SW 1271 (cell line): Measurements from ENCODE around the gene CRTC3.
"Not testable (repeated sequence)": the region's sequence is repeated elsewhere in the genome, so short reads cannot be mapped to it uniquely, and the experiment has no call there.

Source experiments
- DNase-seq, 2 experiments: peaks; one replicate each; lab custom pipeline; 2025; lab: John Stamatoyannopoulos, UW

Gene CRTC3

DNA sequence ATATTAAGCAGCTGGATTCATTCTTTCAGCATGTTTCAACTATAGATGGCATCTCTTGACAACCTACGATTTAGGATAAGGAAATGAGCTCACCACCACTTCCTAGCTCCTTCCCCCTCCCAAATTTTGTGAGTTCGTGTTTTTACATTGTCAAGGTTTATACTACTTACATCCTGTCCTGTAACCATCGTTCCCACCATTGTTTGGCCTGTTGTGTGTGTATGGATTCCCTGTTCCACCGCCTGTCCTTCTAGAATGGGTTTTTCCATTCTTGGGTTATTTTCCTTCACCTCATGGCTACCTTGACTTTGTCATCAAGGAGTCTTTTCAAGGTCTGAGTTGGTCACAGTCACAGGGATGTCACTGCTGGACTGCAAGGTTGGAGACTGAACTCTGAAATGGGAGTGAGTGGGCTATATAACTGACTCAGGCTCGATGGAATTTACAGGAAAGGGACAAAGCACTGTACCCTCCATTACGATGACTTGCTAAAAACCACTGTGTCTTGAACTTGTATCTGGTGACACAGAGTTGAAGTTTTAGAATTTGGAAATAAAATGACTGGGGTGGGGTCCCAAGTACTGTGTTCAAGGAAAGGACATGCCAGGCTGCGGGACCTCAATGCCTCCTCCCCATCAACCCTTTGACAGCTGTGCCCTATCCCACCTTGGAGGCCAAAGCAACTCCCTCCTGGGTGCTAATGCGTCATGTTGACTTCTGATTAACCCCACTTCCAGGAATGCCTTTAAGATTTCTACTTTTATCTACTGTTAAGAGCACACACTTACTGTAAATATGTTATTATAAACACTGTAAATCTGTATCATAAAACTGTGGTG is 120.6 kb downstream of the CRTC3 start:
- no peak for DNase-seq

DNA sequence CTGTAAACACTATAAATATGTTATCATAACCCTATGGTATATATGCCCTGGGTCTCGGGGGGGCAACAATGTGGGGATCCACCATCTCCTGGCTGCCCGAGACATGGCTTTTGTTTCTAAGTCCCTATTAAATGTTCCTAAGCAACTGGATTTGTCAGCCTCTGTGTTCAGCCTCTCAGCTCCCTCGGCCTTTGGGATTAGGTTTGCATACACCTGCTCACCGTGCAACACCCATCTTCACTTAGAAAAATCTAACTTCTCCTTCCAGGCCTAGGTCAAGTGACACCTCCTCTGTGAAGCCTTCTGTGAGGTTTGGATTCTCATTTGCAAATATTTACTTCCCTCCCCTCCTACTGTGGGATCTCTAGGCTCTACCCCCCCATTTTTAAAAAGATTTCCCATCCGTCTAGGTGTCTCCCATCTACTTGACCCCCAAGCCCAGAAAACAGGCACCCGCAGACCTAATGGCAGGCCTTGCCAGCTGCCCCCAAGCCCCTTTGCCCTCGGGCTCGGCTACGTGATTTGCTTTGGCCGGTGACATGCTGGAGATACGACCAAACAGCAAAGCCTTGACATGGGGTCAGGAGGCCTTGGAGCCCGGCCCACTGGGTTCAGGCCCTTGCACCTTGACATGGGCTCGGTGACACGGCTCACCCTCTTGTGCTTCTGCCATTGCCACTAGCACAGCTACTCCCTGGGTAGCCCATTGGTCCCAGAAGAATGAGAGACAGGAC is 121.4 kb downstream of the CRTC3 start:
- no peak for DNase-seq

DNA sequence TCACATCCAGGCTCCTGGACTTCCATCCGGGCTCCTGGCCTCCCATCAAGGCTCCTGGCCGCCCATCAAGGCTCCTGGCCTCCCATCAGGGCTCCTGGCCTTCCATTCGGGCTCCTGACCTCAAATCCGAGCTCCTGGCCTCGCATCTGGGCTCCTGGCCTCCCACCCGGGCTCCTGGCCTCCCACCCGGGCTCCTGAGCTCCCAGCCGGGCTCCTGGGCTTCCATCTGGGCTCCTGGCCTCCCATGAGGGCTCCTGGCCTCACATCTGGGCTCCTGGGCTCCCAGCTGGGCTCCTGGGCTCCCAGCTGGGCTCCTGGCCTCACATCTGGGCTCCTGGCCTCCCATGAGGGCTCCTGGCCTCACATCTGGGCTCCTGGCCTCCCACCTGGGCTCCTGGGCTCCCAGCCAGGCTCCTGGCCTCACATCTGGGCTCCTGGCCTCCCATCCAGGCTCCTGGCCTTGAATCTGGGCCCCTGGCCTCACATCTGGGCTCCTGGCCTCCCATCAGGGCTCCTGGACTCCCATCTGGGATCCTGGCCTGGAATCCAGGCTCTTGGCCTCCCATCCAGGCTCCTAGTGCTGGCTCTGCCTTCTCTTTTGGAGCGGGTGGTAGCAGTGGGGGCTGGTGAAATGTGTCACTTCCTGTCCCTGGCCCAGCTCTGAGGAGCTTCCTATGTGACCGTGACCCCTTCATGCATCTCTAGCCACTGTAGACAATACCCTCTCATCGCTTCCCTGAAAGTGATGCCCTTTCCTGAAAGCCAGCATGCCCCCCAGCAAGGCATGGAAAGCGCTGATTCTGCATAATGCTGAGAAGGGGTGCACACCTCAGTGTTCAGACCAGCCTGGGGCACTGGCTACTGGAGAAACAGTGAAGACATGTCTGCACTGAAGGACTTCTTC is 124.8 kb downstream of the CRTC3 start:
- no peak for DNase-seq

DNA sequence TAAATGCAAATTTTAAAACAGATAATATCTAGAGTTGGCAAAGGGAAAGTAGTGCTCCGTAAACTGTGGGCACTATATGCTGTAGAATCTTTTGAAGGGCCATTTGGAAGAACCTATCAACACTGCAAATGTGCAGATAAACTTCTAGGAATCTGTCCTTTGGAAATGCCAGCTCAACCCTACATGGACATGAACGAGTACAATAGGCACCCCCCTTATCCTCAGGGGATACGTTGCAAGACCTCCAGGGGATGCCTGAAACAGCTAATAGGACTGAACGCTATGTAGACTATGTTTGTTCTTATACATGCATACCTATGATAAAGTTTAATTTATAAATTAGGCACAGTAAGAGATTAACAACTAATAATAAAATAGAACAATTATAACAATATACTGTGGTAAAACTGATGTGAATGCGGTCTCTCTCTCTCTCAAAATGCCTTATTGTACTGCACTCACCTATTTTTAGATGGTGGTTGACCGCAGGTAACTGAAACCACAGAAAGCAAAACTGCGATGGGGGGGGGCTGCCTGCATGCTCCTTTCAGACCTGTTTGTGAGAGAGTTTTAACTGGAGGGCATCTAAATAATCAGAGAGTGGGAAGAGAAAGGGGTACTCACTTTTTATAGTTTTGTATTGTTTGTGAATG is 127.9 kb downstream of the CRTC3 start:
- not testable (repeated sequence) for DNase-seq

DNA sequence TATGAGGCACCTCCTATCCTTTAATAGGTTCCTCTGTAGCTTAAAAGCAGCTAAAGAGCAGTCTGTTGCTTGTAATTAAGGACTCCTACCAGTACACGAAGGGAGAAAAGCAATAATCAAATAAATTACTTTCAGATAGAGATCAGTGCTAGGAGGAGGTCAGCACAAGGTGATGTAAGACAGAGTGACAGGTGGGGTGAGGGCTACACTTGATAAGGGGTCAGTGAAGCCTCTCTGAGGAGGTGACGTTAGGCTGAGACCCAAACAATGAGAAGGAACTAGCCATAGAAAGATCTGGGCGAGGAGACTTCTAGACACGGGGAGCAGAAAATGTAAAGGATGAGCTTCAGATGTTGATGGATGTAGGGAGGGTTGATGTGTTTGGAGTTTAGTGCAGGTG is 129.8 kb downstream of the CRTC3 start:
- no peak for DNase-seq

DNA sequence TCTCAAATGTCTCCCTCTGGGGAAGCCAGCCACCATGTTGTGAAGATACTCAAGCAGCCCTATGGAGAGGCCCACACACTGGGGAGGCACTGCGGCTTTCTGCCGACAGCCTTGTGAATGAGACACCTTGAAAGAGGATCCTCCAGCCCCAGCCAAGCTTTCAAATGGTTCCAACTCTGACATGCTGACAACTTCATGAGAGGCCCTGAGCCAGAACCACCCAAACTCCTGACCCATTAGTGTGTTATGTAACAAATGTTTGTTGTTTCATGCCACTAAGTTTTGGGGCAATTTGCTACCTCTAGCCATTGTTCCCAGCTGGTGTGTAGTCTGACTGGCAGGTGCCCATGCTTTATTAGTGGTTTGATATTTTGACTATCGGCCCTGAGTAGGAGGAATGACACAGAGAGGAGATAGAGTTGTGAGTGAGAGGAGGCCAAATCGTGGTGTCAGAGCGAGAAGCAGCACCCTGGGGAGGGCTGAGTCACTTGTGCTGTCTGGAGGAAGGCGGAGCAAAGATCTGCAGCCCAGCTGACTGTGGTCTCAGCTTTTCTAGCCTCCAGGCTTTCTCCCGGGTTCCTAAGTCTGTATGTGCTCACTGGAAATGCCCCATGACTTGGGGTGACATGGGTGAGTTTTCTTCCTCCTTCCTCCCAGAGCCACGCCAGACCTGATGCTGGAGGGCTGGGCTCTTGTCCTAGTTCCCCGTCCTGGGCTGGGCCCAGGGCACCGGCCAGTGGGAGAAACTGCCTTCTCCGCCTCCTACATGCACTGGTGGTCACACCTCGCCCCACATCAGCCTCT is 130.7 kb downstream of the CRTC3 start:
- DNase-seq: peak in 1 of 2 experiments; percentile 57

DNA sequence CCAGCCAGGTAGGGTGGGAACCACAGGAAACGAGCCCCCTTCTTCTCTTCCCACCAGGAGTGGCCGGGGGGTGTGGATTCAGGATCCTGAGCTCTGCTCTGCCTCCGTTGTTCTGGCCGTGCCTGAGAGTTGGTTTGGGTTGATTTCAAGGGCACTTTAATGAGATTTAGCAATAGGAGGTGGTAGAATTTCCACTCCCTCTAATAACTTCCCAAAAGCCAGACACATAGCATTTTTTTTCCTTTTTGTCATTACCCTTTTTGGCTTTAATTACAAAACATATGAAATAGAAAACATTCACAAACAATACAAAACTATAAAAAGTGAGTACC is 131.2 kb downstream of the CRTC3 start:
- DNase-seq: not testable (repeated sequence)

DNA sequence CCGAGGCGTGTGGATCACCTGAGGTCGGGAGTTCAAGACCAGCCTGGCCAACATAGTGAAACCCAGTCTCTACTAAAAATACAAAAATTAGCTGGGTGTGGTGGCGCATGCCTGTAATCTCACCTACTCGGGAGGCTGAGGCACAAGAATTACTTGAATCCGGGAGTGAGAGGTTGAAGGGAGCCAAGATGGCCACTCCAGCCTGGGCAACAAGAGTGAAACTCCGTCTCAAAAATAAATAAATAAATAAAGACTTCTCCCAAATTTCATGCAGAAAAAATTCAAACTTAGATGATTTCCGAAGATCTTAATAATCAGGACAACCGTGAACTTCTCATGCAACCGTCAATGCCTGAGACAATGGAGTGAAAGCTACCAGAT is 134.3 kb downstream of the CRTC3 start:
- not testable (repeated sequence) for DNase-seq

DNA sequence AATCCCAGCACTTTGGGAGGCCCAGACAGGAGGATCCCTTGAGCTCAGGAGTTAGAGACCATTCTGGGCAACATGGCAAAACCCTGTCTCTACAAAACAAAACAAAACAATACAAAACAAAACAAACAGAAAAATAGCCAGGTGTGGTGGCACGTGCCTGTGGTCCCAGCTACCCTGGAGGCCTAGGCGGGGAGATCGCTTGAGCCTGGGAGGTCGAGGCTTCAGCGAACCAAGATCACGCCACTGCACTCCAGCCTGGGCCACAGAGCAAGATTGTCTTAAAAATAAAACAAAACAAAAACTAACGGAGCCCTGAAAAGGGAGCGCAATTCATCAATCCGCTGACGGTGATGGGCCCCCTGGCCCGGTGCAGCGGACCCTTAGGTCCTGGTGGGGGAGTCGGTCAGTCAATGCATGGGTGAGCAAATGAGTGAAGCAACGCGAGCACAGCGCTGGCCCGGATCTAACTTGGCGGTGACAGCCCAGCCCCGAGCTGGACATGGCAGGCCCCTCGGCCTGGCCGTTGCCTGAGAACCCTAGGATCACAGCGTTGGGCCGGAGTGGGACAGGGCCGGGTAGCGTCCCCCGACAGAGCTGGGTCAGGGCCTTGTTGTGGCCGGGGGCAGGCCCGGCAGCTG is 135.0 kb downstream of the CRTC3 start:
- DNase-seq: peak in 1 of 2 experiments; percentile 44

DNA sequence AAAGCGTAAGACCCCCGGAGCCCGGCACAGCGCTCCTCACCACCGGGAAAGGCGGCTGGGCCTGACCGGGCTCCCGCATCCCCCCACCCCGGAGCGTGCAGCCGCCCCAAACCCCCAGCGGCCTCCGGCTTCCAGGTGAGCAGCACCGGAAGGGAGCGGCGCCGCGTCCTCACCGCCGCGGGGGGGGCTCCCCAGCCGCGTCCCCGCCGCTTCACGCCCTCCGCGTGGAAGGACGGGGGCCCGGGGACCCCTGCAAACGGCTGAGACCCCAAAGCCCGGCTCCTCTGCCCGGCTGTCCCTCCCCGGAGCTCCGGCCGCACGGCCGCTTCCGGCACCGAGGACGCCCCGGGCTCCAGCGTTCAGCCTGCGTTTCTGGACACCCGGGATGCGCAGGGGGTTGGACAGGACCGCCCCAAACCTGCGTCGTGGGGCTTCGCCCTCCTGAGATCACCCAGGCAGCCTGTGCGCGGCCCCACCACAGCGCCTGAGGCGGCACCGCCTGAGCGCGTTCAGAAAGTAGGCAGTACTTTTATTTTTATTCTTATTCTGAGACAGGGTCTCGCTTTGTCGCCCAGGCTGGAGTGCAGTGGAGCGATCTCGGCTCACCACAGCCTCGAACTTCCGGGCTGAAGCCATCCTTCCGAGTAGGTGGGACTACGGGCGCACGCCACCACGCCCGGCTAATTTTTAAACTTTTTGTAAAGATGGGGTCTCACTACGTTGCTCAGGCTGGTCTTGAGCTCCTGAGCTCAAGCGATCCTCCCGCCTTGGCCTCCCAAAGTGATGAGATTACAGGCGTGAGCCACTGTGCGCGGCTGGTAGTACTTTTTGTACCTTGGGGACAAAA is 135.8 kb downstream of the CRTC3 start:
- DNase-seq: peak; percentile 54 to 86

DNA sequence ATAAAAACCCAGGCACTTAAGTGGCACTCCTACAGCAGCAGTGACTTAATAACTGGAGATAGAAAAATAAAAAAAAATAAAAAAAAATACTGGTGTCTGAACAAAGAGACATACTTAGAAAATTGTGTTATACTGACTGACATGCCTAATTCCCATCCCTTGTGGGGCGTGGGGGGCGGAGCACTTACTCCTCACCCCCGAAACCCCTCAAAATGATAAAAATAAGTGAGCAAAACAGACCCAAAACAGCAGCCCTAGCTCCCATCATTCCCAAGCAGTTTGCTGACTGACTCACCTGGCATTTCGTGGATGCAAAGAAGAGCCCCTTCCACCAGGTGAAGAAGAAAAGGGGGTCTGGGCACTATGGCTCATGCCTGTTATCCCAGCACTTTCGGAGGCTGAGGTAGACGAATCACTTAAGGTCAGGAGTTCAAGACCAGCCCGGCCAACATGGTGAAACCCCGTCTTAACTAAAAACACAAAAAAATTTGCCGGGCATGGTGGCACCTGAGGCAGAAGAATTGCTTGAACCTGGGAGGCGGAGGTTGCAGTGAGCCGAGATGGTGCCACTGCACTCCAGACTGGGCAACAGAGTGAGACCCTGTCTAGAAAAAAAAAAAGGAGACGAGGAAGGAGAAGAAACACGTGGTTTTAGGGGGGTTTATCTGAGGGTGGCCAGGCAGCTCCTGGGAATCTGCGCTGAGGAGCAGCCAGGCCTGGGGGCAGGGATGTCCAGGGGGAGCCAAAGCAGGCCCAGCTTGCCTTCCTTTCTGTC is 136.6 kb downstream of the CRTC3 start:
- no peak for DNase-seq

DNA sequence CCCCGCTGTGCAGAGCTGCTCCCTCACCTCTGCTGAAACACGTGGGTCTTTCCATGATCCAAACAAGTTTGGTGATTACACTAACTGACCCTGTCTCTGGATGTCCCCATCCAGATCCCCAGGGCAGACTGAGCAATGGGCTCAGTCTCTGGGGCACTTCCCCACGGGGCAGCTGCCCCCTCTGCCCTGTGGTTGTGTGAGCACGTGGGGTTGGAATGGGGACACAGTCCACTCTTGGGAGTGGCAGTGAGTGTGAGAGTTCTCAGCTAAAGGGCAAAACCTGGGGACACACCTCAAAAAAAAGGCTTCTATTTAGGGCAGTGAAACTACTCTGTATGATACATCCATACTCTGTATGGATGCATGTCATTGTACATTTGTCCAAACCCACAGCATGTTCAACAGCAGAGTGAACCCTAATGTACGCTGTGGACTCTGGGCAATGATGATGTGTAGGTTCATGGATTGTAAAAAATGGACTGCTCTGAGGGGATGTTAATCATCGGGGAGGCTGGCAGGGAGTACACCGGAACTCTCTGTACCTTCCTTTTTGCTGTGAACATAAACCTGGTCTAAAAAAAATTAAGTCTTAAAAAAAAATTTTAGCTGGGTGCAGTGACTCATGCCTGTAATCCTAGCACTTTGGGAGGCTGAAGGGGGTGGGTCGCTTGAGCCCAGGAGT is 137.5 kb downstream of the CRTC3 start:
- no peak for DNase-seq

DNA sequence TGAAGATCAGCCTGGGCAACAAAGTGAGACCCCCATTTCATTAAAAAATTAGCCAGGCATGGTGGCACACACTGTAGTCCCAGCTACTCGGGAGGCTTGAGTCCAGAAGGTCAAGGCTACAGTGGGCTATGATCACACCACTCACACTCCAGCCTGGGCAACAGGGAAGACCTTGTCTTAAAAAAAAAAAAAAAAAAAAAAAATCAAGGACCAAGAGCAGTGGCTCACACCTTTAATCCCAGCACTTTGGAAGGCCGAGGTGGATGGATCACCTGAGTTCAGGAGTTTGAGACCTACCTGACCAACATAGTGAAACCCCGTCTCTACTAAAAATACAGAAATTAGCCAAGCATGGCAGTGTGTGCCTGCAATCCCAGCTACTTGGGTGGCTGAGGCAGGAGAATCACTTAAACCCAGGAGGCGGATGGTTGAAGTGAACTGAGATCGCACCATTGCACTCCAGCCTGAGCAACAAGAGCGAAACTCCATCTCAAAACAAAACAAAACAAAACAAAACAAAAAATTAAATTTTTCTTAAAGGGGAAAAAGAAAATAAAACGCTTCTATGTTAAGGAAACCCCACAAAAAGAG is 138.1 kb downstream of the CRTC3 start:
- DNase-seq: not testable (repeated sequence)

DNA sequence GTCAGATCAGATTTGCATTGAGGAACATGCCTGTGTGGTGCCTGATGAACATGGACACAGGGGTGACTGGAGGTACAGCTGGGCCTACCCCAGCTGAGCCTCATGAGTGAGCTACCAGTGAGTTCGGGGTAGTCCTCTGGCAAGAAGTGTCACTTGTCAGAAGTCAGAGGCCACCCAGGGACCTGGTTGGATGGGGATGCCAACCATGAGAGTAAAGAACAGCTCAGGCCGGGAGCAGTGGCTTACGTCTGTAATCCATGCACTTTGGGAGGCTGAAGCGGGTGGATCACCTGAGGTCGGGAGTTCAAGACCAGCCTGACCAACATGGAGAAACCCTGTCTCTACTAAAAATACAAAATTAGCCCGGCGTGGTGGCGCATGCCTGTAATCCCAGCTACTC is 140.9 kb downstream of the CRTC3 start:
- DNase-seq: not testable (repeated sequence)

DNA sequence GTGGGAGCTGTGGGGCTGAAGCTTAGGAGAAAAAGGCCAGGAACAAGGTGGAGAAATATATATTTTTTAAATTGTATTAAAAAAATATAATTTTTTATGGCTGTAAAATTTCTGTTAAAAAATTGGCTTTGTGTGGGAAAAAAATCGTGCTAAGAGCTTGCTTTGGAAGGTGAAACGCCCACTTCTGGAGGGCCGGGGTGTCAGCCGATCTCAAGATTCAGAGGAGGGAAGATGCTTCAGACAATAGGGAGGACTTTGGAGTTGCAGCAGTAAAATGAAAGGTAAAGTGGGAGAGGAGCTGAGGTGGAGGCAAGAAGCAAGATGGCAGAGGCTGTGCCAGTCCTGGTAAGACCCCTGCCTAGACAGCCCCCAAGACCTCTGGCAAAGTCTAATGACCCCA is 141.5 kb downstream of the CRTC3 start:
- no peak for DNase-seq

DNA sequence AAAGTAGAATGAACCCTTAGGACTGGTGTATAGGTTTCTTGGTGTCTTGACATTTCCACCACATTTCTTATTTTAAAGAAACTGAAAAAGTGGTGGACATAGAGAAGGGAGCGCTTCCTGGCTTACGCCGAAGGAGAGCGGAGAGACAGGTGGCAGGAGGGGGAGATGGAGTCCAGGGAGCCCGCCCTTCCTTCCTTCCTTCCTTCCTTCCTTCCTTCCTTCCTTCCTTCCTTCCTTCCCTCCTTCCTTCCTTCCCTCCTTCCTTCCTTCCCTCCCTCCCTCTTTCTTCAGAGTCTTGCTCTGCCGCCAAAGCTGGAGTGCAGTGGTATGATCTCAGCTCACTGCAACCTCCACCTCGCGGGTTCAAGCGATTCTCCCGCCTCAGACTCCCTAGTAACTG is 143.6 kb downstream of the CRTC3 start:
- not testable (repeated sequence) for DNase-seq

DNA sequence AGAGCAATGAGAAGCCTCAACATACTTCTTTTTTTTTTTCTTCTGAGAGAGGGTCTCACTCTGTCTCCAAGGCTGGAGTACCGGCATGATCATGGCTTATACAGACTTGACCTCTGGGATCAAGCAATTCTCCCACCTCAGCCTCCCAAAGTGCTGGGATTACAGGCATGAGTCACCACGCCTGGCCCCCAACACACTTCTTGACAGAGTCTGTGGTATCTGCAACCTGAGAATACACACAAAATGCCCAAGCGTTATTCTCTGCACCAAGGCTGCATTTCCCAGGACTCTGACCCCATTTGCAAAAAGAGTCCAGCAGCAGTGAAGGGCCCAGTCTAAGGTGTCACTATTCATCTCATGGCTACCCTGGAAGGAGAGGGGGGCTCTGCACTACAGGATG is 144.8 kb downstream of the CRTC3 start:
- no peak for DNase-seq

DNA sequence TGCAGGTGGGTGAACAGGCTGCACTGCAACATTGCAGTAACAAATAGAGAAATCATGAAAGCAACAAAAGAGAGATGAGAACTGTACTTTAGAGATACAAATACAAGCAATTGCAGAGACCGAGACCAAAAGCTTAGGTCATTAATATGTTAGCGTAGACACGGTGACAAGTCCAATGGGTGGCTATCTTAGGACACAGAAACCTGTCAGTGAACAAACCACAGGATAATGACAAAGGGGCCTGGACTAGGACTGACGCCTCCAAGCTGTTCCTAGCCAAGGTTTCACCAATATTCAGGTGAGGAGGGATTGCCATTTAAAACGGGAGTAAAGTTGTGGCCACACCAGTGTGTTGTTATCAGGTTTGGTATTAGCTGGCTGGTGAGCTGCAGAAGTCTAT is 145.7 kb downstream of the CRTC3 start:
- DNase-seq: no peak
